Tibial artery (tissue), 4 donors: ENCODE results near the gene RPL7L1.
"Not testable (repeated sequence)": the region's sequence is repeated elsewhere in the genome, so short reads cannot be mapped to it uniquely, and the experiment has no call there.

Experiments used
- DNase-seq, 2 donors: peaks; one replicate each; pipeline ENCODE4 v3.0.0-alpha.2; 2019
- H3K27ac ChIP-seq, 2 donors: fragments of 200-600 bp; sonication (generic) in 1 of 2; 1 replicate in 1 of 2; 2 replicates in 1 of 2; pipeline ENCODE4 v1.5.1; 2018 to 2019; ENCODE audit warnings: mild to moderate bottlenecking in 1 of 2
- H3K27me3 ChIP-seq, 2 donors: fragments of 200-600 bp; sonication (generic) in 1 of 2; one replicate each; pipeline versions ENCODE4 v1.5.1 to v1.6.0; 2016 to 2019
- H3K36me3 ChIP-seq, 3 donors: fragments of 200-600 bp; sonication (generic) in 2 of 3; one replicate each; pipeline ENCODE4 v1.5.1; 2016 to 2019; ENCODE audit warnings: mild to moderate bottlenecking in 2 of 3
- H3K4me1 ChIP-seq, 4 donors: fragments of 200-600 bp; sonication (generic) in 2 of 4; 1 replicate in 3 of 4; 2 replicates in 1 of 4; pipeline ENCODE4 v1.5.1; 2016 to 2019
- H3K4me3 ChIP-seq, 2 donors: fragments of 200-600 bp; sonication (generic) in 1 of 2; 1 replicate in 1 of 2; 2 replicates in 1 of 2; pipeline ENCODE4 v1.5.1; 2018 to 2019; ENCODE audit warnings: mild to moderate bottlenecking in 2 of 2
- H3K9me3 ChIP-seq, 3 donors: fragments of 200-600 bp; sonication (generic) in 1 of 3; one replicate each; pipeline ENCODE4 v1.5.1; 2016 to 2019
- intact Hi-C: fragments of 100-400 bp; cut with DNase I; formaldehyde crosslinking; loops from one replicate; pipeline ENCODE4 v1.15.0; 2023; ENCODE audit warnings: low total_unique reads
- TF ChIP-seq, protein P1 (sequence below), 2 experiments: fragments of 200-600 bp in 1 of 2; fragments of 450-650 bp in 1 of 2; IDR thresholded peaks; one replicate each; pipeline ENCODE4 v1.5.1; 2017 to 2019; ENCODE audit warnings: antibody characterized with exemption in 2 of 2, mild to moderate bottlenecking in 1 of 2, moderate library complexity in 1 of 2

RPL7L1 gene

GRCh38 chr6:42870145-42870936, 9.1 kb upstream of the RPL7L1 start:
- intact Hi-C loops, result no loop called here
- Histone ChIP-seq H3K27me3 (no peaks in the 10 kb centered on the region), H3K27ac (no peak overlapping the region), H3K4me3 (no peak overlapping the region), H3K4me1 (no peaks in the 10 kb centered on the region), H3K36me3 (peaks cover 26 to 48% (median 30%) of the 10 kb centered on the region in 3 donors), H3K9me3 (no peaks in the 10 kb centered on the region)
- no peak for DNase-seq
- TF ChIP-seq, protein P1, sequence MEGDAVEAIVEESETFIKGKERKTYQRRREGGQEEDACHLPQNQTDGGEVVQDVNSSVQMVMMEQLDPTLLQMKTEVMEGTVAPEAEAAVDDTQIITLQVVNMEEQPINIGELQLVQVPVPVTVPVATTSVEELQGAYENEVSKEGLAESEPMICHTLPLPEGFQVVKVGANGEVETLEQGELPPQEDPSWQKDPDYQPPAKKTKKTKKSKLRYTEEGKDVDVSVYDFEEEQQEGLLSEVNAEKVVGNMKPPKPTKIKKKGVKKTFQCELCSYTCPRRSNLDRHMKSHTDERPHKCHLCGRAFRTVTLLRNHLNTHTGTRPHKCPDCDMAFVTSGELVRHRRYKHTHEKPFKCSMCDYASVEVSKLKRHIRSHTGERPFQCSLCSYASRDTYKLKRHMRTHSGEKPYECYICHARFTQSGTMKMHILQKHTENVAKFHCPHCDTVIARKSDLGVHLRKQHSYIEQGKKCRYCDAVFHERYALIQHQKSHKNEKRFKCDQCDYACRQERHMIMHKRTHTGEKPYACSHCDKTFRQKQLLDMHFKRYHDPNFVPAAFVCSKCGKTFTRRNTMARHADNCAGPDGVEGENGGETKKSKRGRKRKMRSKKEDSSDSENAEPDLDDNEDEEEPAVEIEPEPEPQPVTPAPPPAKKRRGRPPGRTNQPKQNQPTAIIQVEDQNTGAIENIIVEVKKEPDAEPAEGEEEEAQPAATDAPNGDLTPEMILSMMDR (IDR thresholded peaks at IDR 0.05), result no peak

GRCh38 chr6:42871711-42872110, 7.7 kb upstream of the RPL7L1 start:
- no peaks in the 10 kb centered on the region for H3K4me1 ChIP-seq
- H3K9me3 ChIP-seq, result no peaks in the 10 kb centered on the region
- H3K27me3 ChIP-seq, result no peaks in the 10 kb centered on the region
- H3K36me3 ChIP-seq, result peaks cover 14 to 34% (median 18%) of the 10 kb centered on the region in 3 donors
- TF ChIP-seq, protein P1 (IDR thresholded peaks at IDR 0.05), result no peak
- no peak for DNase-seq
- intact Hi-C loops, result no loop called here
- no peak overlapping the region for H3K27ac ChIP-seq
- H3K4me3 ChIP-seq, result no peak overlapping the region

DNA sequence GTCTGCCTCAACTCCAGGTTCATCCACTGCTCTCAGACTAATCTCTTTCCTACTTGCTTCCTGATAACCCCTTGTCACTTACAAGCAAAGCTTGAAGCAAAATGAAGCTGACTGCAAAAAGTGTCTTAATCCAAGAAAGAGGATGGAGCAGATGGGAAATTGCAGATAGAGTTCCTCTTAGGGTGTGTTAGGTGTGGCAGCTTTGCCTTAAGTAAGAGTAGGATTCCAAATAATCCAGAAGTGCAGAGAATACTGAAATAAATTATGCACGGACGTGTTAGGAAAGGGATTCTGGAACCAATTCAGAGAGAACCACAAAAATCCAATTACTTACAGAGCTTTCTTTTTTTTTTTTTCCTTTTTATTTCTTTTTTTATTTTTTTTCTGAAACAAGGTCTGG, 6.1 kb upstream of the RPL7L1 start:
- TF ChIP-seq, protein P1 (IDR thresholded peaks at IDR 0.05), result no peak
- Histone ChIP-seq H3K27me3 (no peaks in the 10 kb centered on the region), H3K9me3 (no peaks in the 10 kb centered on the region), H3K4me1 (peaks cover 0 to 7% (median 2%) of the 10 kb centered on the region in 4 donors), H3K27ac (no peak overlapping the region), H3K36me3 (peaks cover 4 to 22% (median 5%) of the 10 kb centered on the region in 3 donors), H3K4me3 (no peak overlapping the region)
- intact Hi-C loops, result no loop called here
- no peak for DNase-seq

DNA sequence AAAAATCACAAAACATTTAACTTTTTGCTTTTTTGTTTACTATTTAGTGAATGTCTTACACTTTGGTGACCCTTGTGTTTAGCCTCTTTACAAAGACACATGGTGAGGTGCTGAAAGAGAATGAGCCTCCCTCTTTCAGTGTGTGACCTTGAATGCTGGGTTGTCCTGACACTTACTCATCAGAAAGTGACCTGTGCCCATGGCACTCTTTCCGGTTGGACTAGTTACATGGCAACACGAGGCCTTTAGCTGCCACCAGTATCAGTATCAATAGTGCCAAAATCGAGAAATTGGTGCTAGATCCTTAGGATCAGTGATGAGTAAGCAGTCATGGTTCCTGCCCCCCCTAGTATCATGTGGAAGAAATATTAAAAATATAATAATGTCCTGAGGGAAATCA, 1.7 kb upstream of the RPL7L1 start:
- Histone ChIP-seq H3K9me3 (no peaks in the 10 kb centered on the region), H3K4me1 (peaks cover 0 to 28% (median 13%) of the 10 kb centered on the region in 4 donors), H3K27ac (peak overlapping the region; percentile 33 to 46), H3K4me3 (no peak overlapping the region), H3K36me3 (peaks cover 0 to 13% (median 10%) of the 10 kb centered on the region in 3 donors), H3K27me3 (no peaks in the 10 kb centered on the region)
- DNase-seq, result no peak
- intact Hi-C loops, result loop anchor here (2.0 to 5.0 kb wide), 3 partner anchors 129 to 215 kb away; no protein-coding TSS in a partner anchor
- TF ChIP-seq, protein P1 (IDR thresholded peaks at IDR 0.05), result no peak

- Histone ChIP-seq H3K27ac (peak overlapping the region; percentile 87 to 94), H3K36me3 (peaks cover 21 to 37% (median 37%) of the 10 kb centered on the region in 3 donors), H3K4me1 (peaks cover 0 to 28% (median 14%) of the 10 kb centered on the region in 4 donors), H3K4me3 (peak overlapping the region; percentile 58 to 67)
- H3K27me3 ChIP-seq, H3K9me3 ChIP-seq, intact Hi-C loops, DNase-seq: not testable (repeated sequence)
These were observed 913 bp downstream of the RPL7L1 start for GRCh38 chr6:42880240-42880817.

DNA sequence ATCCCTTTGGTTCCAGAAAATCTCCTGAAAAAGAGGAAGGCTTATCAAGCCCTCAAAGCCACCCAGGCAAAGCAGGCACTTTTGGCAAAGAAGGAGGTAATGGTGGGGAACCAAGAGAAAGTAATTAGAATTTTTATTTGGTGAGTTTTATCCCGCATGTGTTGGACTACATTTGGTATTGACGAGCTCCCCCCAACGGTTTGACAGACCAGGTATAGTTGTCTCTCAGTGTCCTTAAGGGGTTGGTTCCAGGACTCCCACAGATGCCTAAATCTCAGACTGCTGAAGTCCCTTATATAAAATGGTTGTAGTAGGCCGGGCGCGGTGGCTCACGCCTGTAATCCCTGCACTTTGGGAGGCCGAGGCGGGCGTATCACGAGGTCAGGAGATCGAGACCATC, 1.5 kb downstream of the RPL7L1 start:
- intact Hi-C loops, H3K9me3 ChIP-seq, H3K27me3 ChIP-seq, DNase-seq: not testable (repeated sequence)
- H3K4me3 ChIP-seq, result peak overlapping the region; percentile 58 to 67
- peaks cover 0 to 28% (median 14%) of the 10 kb centered on the region in 4 donors for H3K4me1 ChIP-seq
- peaks cover 27 to 42% (median 42%) of the 10 kb centered on the region in 3 donors for H3K36me3 ChIP-seq
- H3K27ac ChIP-seq, result peak overlapping the region; percentile 87 to 94
